ENCODE measurements around the gene SELENOO. TPM values are rescaled to one million over a fixed set of nuclear protein-coding genes. Genes with fewer than 3 reads are reported as not detected.
A peak's percentile ranks its signal among the peaks of the same experiment; 100 is the strongest.

SELENOO gene
- total and polyA plus RNA-seq, 4 donors: 15.6 to 30.3 (median 24.1) TPM

DNA sequence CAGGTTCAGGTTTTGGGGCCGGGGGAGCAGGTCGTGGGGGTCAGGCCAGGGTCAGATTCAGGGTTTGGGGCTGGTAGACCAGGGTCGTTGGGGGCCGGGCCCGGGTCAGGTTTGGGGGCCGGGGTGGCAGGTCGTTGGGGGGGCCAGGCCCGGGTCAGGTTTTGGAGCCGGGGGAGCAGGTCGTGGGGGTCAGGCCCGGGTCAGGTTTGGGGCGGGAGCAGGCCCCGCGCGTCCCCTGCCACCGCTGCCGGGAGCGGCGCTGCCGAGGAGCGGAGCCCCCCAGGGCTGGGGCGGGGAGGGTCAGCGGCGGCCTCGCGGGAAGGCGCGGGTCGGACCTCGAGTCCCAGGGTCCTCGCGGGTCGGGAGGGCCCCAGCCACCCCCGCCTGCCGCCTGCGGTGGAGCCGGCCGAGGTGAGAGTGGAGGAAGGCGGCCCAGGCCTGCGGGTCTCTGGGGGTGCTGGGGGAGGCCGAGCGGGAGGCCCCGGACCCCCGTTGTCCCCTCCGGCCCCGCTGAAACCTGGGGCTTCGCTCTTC is 14.6 kb upstream of the SELENOO start:
- TF ChIP-seq CTCF (IDR thresholded peaks at IDR 0.05; ENCODE audit: control extremely low read depth, extremely low read depth): no peak
- H3K4me3 ChIP-seq: peak overlapping the region; percentile 62
- WGBS, 2 donors: 1 to 2% methylated on average over 25 to 47 of the region's 47 CpGs
- H3K4me1 ChIP-seq (ENCODE audit: control insufficient read depth in 5 of 5, insufficient read depth in 5 of 5, low read length in 5 of 5): peaks cover 5 to 42% (median 27%) of the 10 kb centered on the region in 5 donors
- DNase-seq: no peak
- no peaks in the 10 kb centered on the region for H3K36me3 ChIP-seq (ENCODE audit: control insufficient read depth in 4 of 4, insufficient read depth in 4 of 4, low read length in 4 of 4)
- ATAC-seq (ENCODE audit: insufficient read depth, low FRiP score): no peak
- peaks cover 0 to 2% (median 0%) of the 10 kb centered on the region in 4 donors for H3K9me3 ChIP-seq (ENCODE audit: control insufficient read depth in 4 of 4, insufficient read depth in 3 of 4, low read length in 3 of 4)
- H3K9ac ChIP-seq (ENCODE audit: insufficient read depth in 1 of 2, low read length in 2 of 2): no peak overlapping the region
- H3K27me3 ChIP-seq (ENCODE audit: control insufficient read depth in 3 of 3, insufficient read depth in 3 of 3, low read length in 2 of 3): no peaks in the 10 kb centered on the region
- peak overlapping the region; percentile 41 to 43 for H3K27ac ChIP-seq (ENCODE audit: low read depth in 1 of 2, low read length in 1 of 2)

DNA sequence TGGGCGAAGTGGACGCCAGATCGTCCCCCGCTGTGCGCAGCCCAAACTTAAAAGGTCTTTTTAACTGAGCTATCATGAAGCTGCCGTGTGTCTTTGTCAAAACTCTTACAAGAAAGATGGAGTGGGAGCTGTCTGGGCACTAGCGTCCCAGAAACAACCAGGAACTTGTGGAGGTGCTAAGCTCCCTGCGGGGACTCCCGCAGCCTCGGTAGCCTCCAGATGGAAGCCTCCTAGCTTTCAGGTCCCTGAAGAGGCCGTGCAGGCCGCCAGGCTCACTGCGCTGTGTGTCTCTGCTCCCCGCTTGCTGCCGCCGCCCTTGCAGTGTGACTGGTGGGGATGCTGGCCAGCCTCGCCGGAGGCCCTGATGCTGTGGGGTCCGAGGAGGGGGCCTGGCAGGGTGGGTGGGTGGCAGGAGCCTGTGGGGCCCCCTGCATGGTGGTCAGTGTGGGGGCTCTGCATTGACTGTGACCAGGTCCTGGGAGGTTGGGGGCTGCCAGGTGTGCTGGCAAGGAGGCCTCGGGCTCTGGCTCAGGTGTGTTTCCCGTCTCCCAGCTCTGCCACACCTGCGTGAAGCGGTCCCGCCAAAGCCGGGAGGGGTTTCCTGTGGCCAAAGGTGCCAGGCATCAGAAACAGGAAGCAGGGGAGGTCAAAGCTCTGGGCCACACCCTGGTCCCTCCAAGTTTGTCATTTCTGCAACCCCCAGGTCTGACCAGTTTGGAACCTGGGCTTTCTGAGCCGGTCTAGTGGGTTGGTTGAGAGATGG is 13.9 kb upstream of the SELENOO start:
- ATAC-seq (ENCODE audit: insufficient read depth, low FRiP score) (no peak), DNase-seq (no peak)
- WGBS, 2 donors: 44 to 51% methylated on average over 26 of the region's 26 CpGs
- Histone ChIP-seq H3K9me3 (ENCODE audit: control insufficient read depth in 4 of 4, insufficient read depth in 3 of 4, low read length in 3 of 4) (peaks cover 0 to 2% (median 0%) of the 10 kb centered on the region in 4 donors), H3K9ac (ENCODE audit: insufficient read depth in 1 of 2, low read length in 2 of 2) (peak overlapping the region in 1 of 2 donors; percentile 23), H3K27me3 (ENCODE audit: control insufficient read depth in 3 of 3, insufficient read depth in 3 of 3, low read length in 2 of 3) (no peaks in the 10 kb centered on the region), H3K4me1 (ENCODE audit: control insufficient read depth in 5 of 5, insufficient read depth in 5 of 5, low read length in 5 of 5) (peaks cover 5 to 43% (median 27%) of the 10 kb centered on the region in 5 donors), H3K36me3 (ENCODE audit: control insufficient read depth in 4 of 4, insufficient read depth in 4 of 4, low read length in 4 of 4) (no peaks in the 10 kb centered on the region), H3K4me3 (peak overlapping the region; percentile 62), H3K27ac (ENCODE audit: low read depth in 1 of 2, low read length in 1 of 2) (peak overlapping the region; percentile 41 to 43)
- TF ChIP-seq CTCF (IDR thresholded peaks at IDR 0.05; ENCODE audit: control extremely low read depth, extremely low read depth): no peak

- no peak for DNase-seq
- WGBS, 2 donors: 96 to 97% methylated on average over 11 of the region's 11 CpGs
- Histone ChIP-seq H3K9me3 (ENCODE audit: control insufficient read depth in 4 of 4, insufficient read depth in 3 of 4, low read length in 3 of 4) (no peaks in the 10 kb centered on the region), H3K4me3 (no peak overlapping the region), H3K9ac (ENCODE audit: insufficient read depth in 1 of 2, low read length in 2 of 2) (no peak overlapping the region), H3K27me3 (ENCODE audit: control insufficient read depth in 3 of 3, insufficient read depth in 3 of 3, low read length in 2 of 3) (no peaks in the 10 kb centered on the region), H3K27ac (ENCODE audit: low read depth in 1 of 2, low read length in 1 of 2) (no peak overlapping the region), H3K4me1 (ENCODE audit: control insufficient read depth in 5 of 5, insufficient read depth in 5 of 5, low read length in 5 of 5) (peaks cover 5 to 43% (median 22%) of the 10 kb centered on the region in 5 donors), H3K36me3 (ENCODE audit: control insufficient read depth in 4 of 4, insufficient read depth in 4 of 4, low read length in 4 of 4) (peaks cover 0 to 2% (median under 1%) of the 10 kb centered on the region in 4 donors)
- ATAC-seq (ENCODE audit: insufficient read depth, low FRiP score): no peak
- TF ChIP-seq CTCF (IDR thresholded peaks at IDR 0.05; ENCODE audit: control extremely low read depth, extremely low read depth): no peak
Measured at GRCh38 chr22:50188356-50188755, 12.5 kb upstream of the SELENOO start.

All from lung (tissue), 12 donors.